ENCODE measurements around the gene CCDC88C. TPM values are rescaled to one million over a fixed set of nuclear protein-coding genes. Genes with fewer than 3 reads are reported as not detected.

CCDC88C gene
- polyA plus RNA-seq, 2 of the 4 experiments (the other 2 are of a cell fraction): 2.9 to 3.7 TPM

DNA sequence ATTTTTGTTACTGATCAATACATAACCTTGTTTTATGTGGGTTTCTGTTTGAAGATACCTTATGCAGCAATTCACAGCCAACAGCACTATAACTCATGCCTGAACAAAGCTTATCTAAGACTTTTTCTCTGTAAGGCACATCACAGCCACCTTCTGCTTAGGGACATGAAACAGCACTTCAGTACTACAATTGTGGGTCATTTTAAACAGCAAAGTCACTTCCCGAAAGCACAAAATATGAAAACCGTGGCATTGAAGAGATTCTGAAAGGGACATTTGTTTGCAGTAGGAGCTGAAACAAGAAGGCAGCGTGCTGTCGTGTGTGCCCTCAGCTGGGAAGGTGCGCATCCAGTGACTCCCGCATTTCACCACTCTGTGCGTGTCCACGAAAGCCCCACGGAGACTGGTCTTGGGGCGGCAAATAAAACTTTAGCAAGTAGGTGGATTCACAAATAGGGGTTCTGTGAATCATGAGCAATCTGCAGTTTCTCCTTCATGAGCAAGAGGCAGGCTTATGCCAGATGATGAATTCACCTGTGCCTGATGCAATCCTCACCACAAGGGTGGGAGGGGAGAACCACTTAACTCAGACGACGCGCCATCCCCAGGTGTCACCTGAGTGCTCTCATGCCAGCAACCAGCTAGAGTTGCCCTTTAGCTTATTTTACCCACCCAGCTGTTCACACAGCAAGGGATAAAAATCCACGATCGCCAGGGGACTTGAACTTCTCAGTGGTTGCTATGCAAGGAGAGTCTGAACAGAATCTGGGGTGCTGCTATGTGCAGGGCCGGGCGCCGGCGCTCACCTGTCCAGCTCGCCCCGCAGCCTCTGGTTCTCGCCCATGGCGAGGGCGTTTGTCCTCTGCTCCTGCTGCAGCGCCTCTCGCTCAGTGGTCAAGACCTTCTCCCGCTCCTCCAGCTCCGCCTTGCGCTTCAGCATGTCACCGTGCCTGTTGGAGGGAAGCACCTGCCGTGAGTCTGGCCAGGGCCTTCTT lies 118.2 kb downstream of the CCDC88C start:
- H3K4me3 ChIP-seq: no peak overlapping the region
- no peak overlapping the region for H3K27ac ChIP-seq
- WGBS (ENCODE audit: missing lambda C conversion rate): 92% methylated on average over 31 of the region's 31 CpGs
- ChIA-PET CTCF (interaction anchor here (1.1 to 2.0 kb wide), 3 partner anchors 10 to 14 kb away, joined by 4 to 6 read pairs (median 5); no protein-coding TSS in a partner anchor), POLR2A (no interaction called here)
- H3K4me2 ChIP-seq: no peak overlapping the region
- no peaks in the 10 kb centered on the region for H3K4me1 ChIP-seq
- DNase-seq (ENCODE audit: low read depth in 1 of 2, low spot score in 1 of 2) (no peak), ATAC-seq (no peak), FAIRE-seq (no peak)
- TF ChIP-seq RARB (CRISPR knock-in tag; IDR thresholded peaks at IDR 0.05) (no peak), SMC3 (IDR thresholded peaks at IDR 0.05) (no peak), GATA3 (IDR thresholded peaks at IDR 0.05; ENCODE audit: borderline replicate concordance) (no peak), NPAS2 (CRISPR knock-in tag; IDR thresholded peaks at IDR 0.05; ENCODE audit: borderline replicate concordance) (no peak), NFE2L2 (conservative IDR thresholded peaks at IDR 0.05; ENCODE audit: low read length) (no peak), RFX5 (IDR thresholded peaks at IDR 0.05) (no peak), TFCP2L1 (CRISPR knock-in tag; IDR thresholded peaks at IDR 0.05) (no peak)
- TF ChIP-seq, protein P1, sequence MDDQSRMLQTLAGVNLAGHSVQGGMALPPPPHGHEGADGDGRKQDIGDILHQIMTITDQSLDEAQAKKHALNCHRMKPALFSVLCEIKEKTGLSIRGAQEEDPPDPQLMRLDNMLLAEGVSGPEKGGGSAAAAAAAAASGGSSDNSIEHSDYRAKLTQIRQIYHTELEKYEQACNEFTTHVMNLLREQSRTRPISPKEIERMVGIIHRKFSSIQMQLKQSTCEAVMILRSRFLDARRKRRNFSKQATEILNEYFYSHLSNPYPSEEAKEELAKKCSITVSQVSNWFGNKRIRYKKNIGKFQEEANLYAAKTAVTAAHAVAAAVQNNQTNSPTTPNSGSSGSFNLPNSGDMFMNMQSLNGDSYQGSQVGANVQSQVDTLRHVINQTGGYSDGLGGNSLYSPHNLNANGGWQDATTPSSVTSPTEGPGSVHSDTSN (IDR thresholded peaks at IDR 0.05): no peak
- no peaks in the 10 kb centered on the region for H3K9me3 ChIP-seq

DNA sequence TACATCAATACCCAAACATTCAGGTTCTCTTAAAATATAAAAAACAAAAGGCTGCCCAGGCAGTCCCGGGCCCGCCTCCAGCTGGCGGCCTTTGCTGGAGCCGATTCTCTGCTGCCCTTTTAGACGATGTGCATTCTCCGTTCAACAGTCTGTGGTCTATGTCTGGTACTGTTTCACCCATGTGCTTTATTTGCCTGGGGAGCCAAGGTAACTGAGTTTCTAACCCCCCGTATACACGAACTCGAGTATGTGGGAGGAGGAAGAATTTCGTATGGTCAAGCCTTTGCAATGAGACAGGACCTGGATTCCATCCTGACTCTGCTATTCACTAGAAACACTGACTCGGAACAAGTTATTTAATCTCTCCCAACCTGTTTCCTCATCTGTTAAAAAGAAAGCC lies 119.0 kb downstream of the CCDC88C start:
- ChIA-PET CTCF (interaction anchor here (0.7 to 2.0 kb wide), 3 partner anchors 9 to 123 kb away, joined by 4 to 6 read pairs (median 5); no protein-coding TSS in a partner anchor), POLR2A (no interaction called here)
- DNase-seq (ENCODE audit: low read depth in 1 of 2, low spot score in 1 of 2) (no peak), FAIRE-seq (no peak), ATAC-seq (no peak)
- Histone ChIP-seq H3K4me2 (no peak overlapping the region), H3K4me3 (no peak overlapping the region), H3K4me1 (no peaks in the 10 kb centered on the region), H3K9me3 (no peaks in the 10 kb centered on the region), H3K27ac (no peak overlapping the region)
- 79% methylated on average over 11 of the region's 11 CpGs for WGBS (ENCODE audit: missing lambda C conversion rate)
- TF ChIP-seq RNF2 (IDR thresholded peaks at IDR 0.05; ENCODE audit: borderline replicate concordance, low read depth): no peak
- TF ChIP-seq CHD2 (IDR thresholded peaks at IDR 0.05; ENCODE audit: low read length, partially characterized antibody): no peak
- no peak for TF ChIP-seq BCL3 (IDR thresholded peaks at IDR 0.05)
- TF ChIP-seq ESRRA (IDR thresholded peaks at IDR 0.05; ENCODE audit: borderline replicate concordance, low read length): no peak
- TF ChIP-seq POLR2AphosphoS2 (conservative IDR thresholded peaks at IDR 0.05; ENCODE audit: low read length): no peak
- no peak for TF ChIP-seq TFCP2L1 (CRISPR knock-in tag; IDR thresholded peaks at IDR 0.05)
- TF ChIP-seq JUNB (IDR thresholded peaks at IDR 0.05): no peak
- no peak for TF ChIP-seq HOXA7 (CRISPR knock-in tag; IDR thresholded peaks at IDR 0.05)
- no peak for TF ChIP-seq ZC3H11A (IDR thresholded peaks at IDR 0.05)
- TF ChIP-seq, protein P2, sequence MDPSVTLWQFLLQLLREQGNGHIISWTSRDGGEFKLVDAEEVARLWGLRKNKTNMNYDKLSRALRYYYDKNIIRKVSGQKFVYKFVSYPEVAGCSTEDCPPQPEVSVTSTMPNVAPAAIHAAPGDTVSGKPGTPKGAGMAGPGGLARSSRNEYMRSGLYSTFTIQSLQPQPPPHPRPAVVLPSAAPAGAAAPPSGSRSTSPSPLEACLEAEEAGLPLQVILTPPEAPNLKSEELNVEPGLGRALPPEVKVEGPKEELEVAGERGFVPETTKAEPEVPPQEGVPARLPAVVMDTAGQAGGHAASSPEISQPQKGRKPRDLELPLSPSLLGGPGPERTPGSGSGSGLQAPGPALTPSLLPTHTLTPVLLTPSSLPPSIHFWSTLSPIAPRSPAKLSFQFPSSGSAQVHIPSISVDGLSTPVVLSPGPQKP (IDR thresholded peaks at IDR 0.05; ENCODE audit: low read depth, low read length): no peak
- TF ChIP-seq, protein P3, sequence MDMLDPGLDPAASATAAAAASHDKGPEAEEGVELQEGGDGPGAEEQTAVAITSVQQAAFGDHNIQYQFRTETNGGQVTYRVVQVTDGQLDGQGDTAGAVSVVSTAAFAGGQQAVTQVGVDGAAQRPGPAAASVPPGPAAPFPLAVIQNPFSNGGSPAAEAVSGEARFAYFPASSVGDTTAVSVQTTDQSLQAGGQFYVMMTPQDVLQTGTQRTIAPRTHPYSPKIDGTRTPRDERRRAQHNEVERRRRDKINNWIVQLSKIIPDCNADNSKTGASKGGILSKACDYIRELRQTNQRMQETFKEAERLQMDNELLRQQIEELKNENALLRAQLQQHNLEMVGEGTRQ (IDR thresholded peaks at IDR 0.05): no peak
- TF ChIP-seq RFX5 (IDR thresholded peaks at IDR 0.05): no peak
- no peak for TF ChIP-seq HEYL (CRISPR knock-in tag; IDR thresholded peaks at IDR 0.05)
- TF ChIP-seq CBX8 (IDR thresholded peaks at IDR 0.05): no peak

Measured in A549 (cell line).